ENCODE data around the gene GPNMB.
"Not testable (repeated sequence)": the region's sequence is repeated elsewhere in the genome, so short reads cannot be mapped to it uniquely, and the experiment has no call there.

The GPNMB gene

GRCh38 chr7:23306936-23307521, 60.5 kb downstream of the GPNMB start:
- no peak for DNase-seq

GRCh38 chr7:23308754-23309153, 62.2 kb downstream of the GPNMB start:
- DNase-seq = no peak

- not testable (repeated sequence) for DNase-seq
Measured at GRCh38 chr7:23312141-23312540, 65.6 kb downstream of the GPNMB start.

- DNase-seq = no peak
Measured at GRCh38 chr7:23315366-23315765, 68.8 kb downstream of the GPNMB start.
